HepG2 (cell line): Measurements from ENCODE around the gene PTPRC. TPM values are rescaled to one million over a fixed set of nuclear protein-coding genes. Genes with fewer than 3 reads are reported as not detected.

Source experiments
- ATAC-seq: fragments of 200-7000 bp; cut with Tn5 transposase; 3 replicates; pipeline ENCODE4 v1.9.1; 2020; ENCODE audit warnings: mild to moderate bottlenecking, moderate library complexity
- BruUV-seq: library from RNA; stranded (reverse); fragments of 400-500 nt; replicated peaks from 2 replicates; lab custom pipeline; 2021; lab: Mats Ljungman, UMichigan
- CTCF ChIA-PET: fragments of 300-600 bp; formaldehyde crosslinking; extraction: SDS; loops from one replicate; lab custom pipeline; 2021; ENCODE audit warnings: low total read pairs, inconsistent platforms, low intra/inter-chr PET ratio; lab: Yijun Ruan, JAX
- POLR2A ChIA-PET: fragments of 350-600 bp; sonication (Branson Sonifier 250); formaldehyde crosslinking; loops from one replicate; lab custom pipeline; 2020; ENCODE audit warnings: antibody characterized with exemption, inconsistent platforms; lab: Yijun Ruan, JAX
- DNase-seq: peaks from one replicate; pipeline ENCODE4 v3.0.0-alpha.2; 2015; ENCODE audit warnings: low spot score
- FAIRE-seq: peaks from 3 replicates; lab custom pipeline; 2011; peaks lifted over from hg19 to GRCh38; lab: Jason Lieb, UNC
- H2AFZ ChIP-seq: one replicate; pipeline ENCODE4 v1.6.1; 2011; ENCODE audit warnings: low read length, inconsistent platforms
- H3K27ac ChIP-seq: fragments of 300-600 bp; 3 replicates; pipeline ENCODE4 v1.8.0; 2011; ENCODE audit warnings: mixed run types, mild to moderate bottlenecking, mixed read lengths, low read length, inconsistent platforms; ENCODE audit not compliant: insufficient read depth; ENCODE audit errors: extremely low read length
- H3K27me3 ChIP-seq, 2 experiments: fragments of 200-600 bp in 1 of 2; 2 replicates in 1 of 2; 3 replicates in 1 of 2; pipeline versions ENCODE4 v1.6.0 to v1.8.0; 2011; ENCODE audit warnings: low read length in 2 of 2, mild to moderate bottlenecking in 2 of 2, moderate library complexity in 2 of 2, inconsistent platforms in 1 of 2; ENCODE audit not compliant: insufficient read depth in 2 of 2, control insufficient read depth in 1 of 2
- H3K36me3 ChIP-seq, 2 experiments: fragments of 200-600 bp in 1 of 2; replicated peaks in 1 of 2; 2 replicates in 1 of 2; 3 replicates in 1 of 2; pipeline versions ENCODE4 v1.5.1 to v1.8.0; 2011; ENCODE audit warnings: low read length in 2 of 2, inconsistent platforms in 1 of 2; ENCODE audit not compliant: insufficient read depth in 2 of 2, control insufficient read depth in 1 of 2
- H3K4me1 ChIP-seq: 2 replicates; pipeline ENCODE4 v1.5.1; 2012; ENCODE audit warnings: low read length, inconsistent platforms; ENCODE audit not compliant: insufficient read depth
- H3K4me2 ChIP-seq: 2 replicates; pipeline ENCODE4 v1.6.0; 2011; ENCODE audit warnings: low read depth, low read length, inconsistent platforms
- H3K4me3 ChIP-seq, 3 experiments: fragments of 200-600 bp in 1 of 3; sonication (generic), shearing (Covaris generic) in 1 of 3; replicated peaks in 1 of 3; 2 replicates each; pipeline ENCODE4 v1.5.1; 2011 to 2016; ENCODE audit warnings: low read length in 3 of 3, inconsistent platforms in 2 of 3, low read depth in 2 of 3, mild to moderate bottlenecking in 2 of 3, control low read depth in 1 of 3, mixed read lengths in 1 of 3; ENCODE audit not compliant: insufficient read depth in 1 of 3
- H3K79me2 ChIP-seq: one replicate; pipeline ENCODE4 v1.6.1; 2011; ENCODE audit warnings: low read length, inconsistent platforms; ENCODE audit not compliant: insufficient read depth
- H3K9ac ChIP-seq: 2 replicates; pipeline ENCODE4 v1.6.0; 2011; ENCODE audit warnings: mild to moderate bottlenecking, low read depth, low read length, inconsistent platforms; ENCODE audit not compliant: insufficient read depth
- H3K9me3 ChIP-seq: 2 replicates; pipeline ENCODE4 v1.5.1; 2012; ENCODE audit warnings: mild to moderate bottlenecking, low read length
- H4K20me1 ChIP-seq: 2 replicates; pipeline ENCODE4 v1.6.0; 2011; ENCODE audit warnings: inconsistent platforms, mild to moderate bottlenecking, low read length, moderate library complexity; ENCODE audit not compliant: insufficient read depth
- ARID2 ChIP-seq: sonication (generic); formaldehyde crosslinking; IDR thresholded peaks from 2 replicates; pipeline ENCODE4 v1.8.1; 2022; ENCODE audit warnings: mild to moderate bottlenecking, missing genetic modification reagents, borderline replicate concordance
- ATAD3A ChIP-seq: sonication (generic); formaldehyde crosslinking; IDR thresholded peaks from 2 replicates; pipeline ENCODE4 v1.4.0; 2020; ENCODE audit warnings: missing genetic modification reagents
- GATA4 ChIP-seq: sonication (generic); IDR thresholded peaks from 2 replicates; pipeline ENCODE4 v1.6.1; 2016; ENCODE audit warnings: antibody characterized with exemption, low read depth, borderline replicate concordance
- HOXA9 ChIP-seq: sonication (generic); formaldehyde crosslinking; IDR thresholded peaks from 2 replicates; pipeline ENCODE4 v1.8.1; 2022; ENCODE audit warnings: missing genetic modification reagents, mild to moderate bottlenecking, moderate library complexity, borderline replicate concordance
- ZFAT ChIP-seq: sonication (generic); formaldehyde crosslinking; conservative IDR thresholded peaks from 2 replicates; pipeline ENCODE4 v1.8.1; 2023; ENCODE audit warnings: missing genetic modification reagents, inconsistent platforms
- ZNF205 ChIP-seq: IDR thresholded peaks from 2 replicates; pipeline ENCODE4 v1.6.1; 2018; ENCODE audit warnings: missing biosample characterization, missing genetic modification reagents
- ZNF672 ChIP-seq: sonication (generic); formaldehyde crosslinking; IDR thresholded peaks from 2 replicates; pipeline ENCODE4 v1.8.1; 2022; ENCODE audit warnings: missing genetic modification reagents
- ZNF737 ChIP-seq: sonication (generic); formaldehyde crosslinking; IDR thresholded peaks from 2 replicates; pipeline ENCODE4 v1.5.0; 2020; ENCODE audit warnings: missing genetic modification reagents, mild to moderate bottlenecking, borderline replicate concordance
- WGBS: methylation state at CpG from one replicate; pipeline ENCODE4 v1.1.6; 2017; ENCODE audit warnings: low lambda C conversion rate; 5-methylcytosine and 5-hydroxymethylcytosine counted together
- in situ Hi-C: cut with HindIII; loops from 2 replicates; pipeline ENCODE4 v1.10.0; 2017; ENCODE audit warnings: low pct_unique_long_range_greater_than_20kb; ENCODE audit not compliant: extremely low pct_ligation_motif_present
- intact Hi-C: fragments of 100-400 bp; cut with micrococcal nuclease; formaldehyde crosslinking; loops from one replicate; pipeline ENCODE4 v1.10.0; 2022; ENCODE audit not compliant: unreplicated experiment
- polyA plus RNA-seq, 8 experiments: library from polyadenylated mRNA; depleted of rRNA in 3 of 8; stranded (reverse) in 7 of 8; unstranded in 1 of 8; fragments of >200 nt; fragmentation: Illumina TruSeq in 4 of 8; extraction: Trizol in 4 of 8; gene quantifications; 2 replicates each; pipeline versions ENCODE4 v1.2.1 to v1.2.3, GENCODE V29; 2011 to 2016; ENCODE audit warnings: low read depth in 4 of 8, missing spikeins in 1 of 8, mixed read lengths in 1 of 8; ENCODE audit not compliant: insufficient read depth in 1 of 8
- total RNA-seq, 5 experiments: library from RNA; depleted of rRNA; stranded (reverse); fragments of >200 nt; fragmentation: Illumina TruSeq; extraction: Trizol; gene quantifications; 2 replicates each; pipeline ENCODE4 v1.2.3, GENCODE V29; 2016; ENCODE audit warnings: low read depth in 1 of 5
- TF ChIP-seq, protein P1 (sequence below): sonication (generic); formaldehyde crosslinking; IDR thresholded peaks from 2 replicates; pipeline ENCODE4 v1.5.0; 2020; ENCODE audit warnings: missing genetic modification reagents
- TF ChIP-seq, protein P2 (sequence below): sonication (generic); formaldehyde crosslinking; IDR thresholded peaks from 2 replicates; pipeline ENCODE4 v1.8.0; 2023; ENCODE audit warnings: mild to moderate bottlenecking, missing genetic modification reagents
- TF ChIP-seq, protein P3 (sequence below): sonication (generic); formaldehyde crosslinking; IDR thresholded peaks from 2 replicates; pipeline ENCODE4 v1.4.0; 2020; ENCODE audit warnings: mild to moderate bottlenecking, missing genetic modification reagents
- TF ChIP-seq, protein P4 (sequence below): sonication (generic); formaldehyde crosslinking; IDR thresholded peaks from 2 replicates; pipeline ENCODE4 v1.5.0; 2020; ENCODE audit warnings: mild to moderate bottlenecking, missing genetic modification reagents, borderline replicate concordance

The PTPRC gene
- total and polyA plus RNA-seq, 2 of the 13 experiments (the other 11 are each of a cell fraction or from before 2014, with no cell fraction given): not detected

DNA sequence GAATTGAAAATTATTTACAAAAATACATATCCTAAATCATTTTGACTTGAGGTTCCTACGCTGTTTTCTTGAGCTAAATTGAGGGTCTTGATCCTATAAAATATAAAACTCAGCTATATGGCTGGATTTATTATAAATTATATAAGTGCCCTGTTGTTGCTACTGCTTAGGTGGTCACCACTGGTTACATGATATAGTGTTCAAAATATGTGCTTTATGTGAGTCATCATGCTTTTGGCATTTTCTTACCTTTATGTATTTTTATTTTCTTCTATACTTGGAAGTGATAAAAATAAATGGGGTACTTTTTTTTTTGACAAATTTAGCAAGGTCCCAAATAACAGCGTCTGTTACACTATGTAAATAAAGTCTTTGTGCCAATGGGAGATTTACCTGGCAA lies 31.1 kb upstream of the PTPRC start:
- no peak for DNase-seq
- Histone ChIP-seq H3K9me3 (no peaks in the 10 kb centered on the region), H3K9ac (no peak overlapping the region), H3K4me3 (no peak overlapping the region), H3K27me3 (no peaks in the 10 kb centered on the region; a peak in 1 of 5 replicates), H3K4me2 (no peak overlapping the region), H4K20me1 (no peaks in the 10 kb centered on the region), H3K4me1 (no peaks in the 10 kb centered on the region), H3K36me3 (no peaks in the 10 kb centered on the region), H3K27ac (no peak overlapping the region), H3K79me2 (no peaks in the 10 kb centered on the region), H2AFZ (no peak overlapping the region)
- in situ Hi-C loops: no loop called here
- no TSS peak for BruUV-seq
- ChIA-PET POLR2A (no interaction called here), CTCF (no interaction called here)
- no peak for FAIRE-seq
- no peak for ATAC-seq
- TF ChIP-seq ZNF672 (CRISPR knock-in tag) (no peak), HOXA9 (no peak), ZNF737 (no peak), ATAD3A (no peak), ARID2 (CRISPR knock-in tag) (no peak), ZNF205 (CRISPR knock-in tag) (no peak), ZFAT (CRISPR knock-in tag) (no peak), GATA4 (no peak)
- TF ChIP-seq, protein P1, sequence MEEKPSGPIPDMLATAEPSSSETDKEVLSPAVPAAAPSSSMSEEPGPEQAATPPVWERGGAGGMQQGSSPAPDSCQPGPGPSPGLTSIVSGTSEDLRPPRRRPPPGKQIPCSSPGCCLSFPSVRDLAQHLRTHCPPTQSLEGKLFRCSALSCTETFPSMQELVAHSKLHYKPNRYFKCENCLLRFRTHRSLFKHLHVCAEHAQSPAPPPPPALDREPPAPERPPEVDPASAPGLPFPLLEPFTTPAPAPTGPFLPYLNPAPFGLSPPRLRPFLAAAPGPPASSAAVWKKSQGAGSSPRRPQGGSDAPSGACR (CRISPR knock-in tag): no peak
- TF ChIP-seq, protein P2, sequence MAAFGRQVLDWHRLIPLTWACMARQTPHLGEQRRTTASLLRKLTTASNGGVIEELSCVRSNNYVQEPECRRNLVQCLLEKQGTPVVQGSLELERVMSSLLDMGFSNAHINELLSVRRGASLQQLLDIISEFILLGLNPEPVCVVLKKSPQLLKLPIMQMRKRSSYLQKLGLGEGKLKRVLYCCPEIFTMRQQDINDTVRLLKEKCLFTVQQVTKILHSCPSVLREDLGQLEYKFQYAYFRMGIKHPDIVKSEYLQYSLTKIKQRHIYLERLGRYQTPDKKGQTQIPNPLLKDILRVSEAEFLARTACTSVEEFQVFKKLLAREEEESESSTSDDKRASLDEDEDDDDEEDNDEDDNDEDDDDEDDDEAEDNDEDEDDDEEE: no peak
- TF ChIP-seq, protein P3, sequence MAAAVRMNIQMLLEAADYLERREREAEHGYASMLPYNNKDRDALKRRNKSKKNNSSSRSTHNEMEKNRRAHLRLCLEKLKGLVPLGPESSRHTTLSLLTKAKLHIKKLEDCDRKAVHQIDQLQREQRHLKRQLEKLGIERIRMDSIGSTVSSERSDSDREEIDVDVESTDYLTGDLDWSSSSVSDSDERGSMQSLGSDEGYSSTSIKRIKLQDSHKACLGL: no peak
- TF ChIP-seq, protein P4, sequence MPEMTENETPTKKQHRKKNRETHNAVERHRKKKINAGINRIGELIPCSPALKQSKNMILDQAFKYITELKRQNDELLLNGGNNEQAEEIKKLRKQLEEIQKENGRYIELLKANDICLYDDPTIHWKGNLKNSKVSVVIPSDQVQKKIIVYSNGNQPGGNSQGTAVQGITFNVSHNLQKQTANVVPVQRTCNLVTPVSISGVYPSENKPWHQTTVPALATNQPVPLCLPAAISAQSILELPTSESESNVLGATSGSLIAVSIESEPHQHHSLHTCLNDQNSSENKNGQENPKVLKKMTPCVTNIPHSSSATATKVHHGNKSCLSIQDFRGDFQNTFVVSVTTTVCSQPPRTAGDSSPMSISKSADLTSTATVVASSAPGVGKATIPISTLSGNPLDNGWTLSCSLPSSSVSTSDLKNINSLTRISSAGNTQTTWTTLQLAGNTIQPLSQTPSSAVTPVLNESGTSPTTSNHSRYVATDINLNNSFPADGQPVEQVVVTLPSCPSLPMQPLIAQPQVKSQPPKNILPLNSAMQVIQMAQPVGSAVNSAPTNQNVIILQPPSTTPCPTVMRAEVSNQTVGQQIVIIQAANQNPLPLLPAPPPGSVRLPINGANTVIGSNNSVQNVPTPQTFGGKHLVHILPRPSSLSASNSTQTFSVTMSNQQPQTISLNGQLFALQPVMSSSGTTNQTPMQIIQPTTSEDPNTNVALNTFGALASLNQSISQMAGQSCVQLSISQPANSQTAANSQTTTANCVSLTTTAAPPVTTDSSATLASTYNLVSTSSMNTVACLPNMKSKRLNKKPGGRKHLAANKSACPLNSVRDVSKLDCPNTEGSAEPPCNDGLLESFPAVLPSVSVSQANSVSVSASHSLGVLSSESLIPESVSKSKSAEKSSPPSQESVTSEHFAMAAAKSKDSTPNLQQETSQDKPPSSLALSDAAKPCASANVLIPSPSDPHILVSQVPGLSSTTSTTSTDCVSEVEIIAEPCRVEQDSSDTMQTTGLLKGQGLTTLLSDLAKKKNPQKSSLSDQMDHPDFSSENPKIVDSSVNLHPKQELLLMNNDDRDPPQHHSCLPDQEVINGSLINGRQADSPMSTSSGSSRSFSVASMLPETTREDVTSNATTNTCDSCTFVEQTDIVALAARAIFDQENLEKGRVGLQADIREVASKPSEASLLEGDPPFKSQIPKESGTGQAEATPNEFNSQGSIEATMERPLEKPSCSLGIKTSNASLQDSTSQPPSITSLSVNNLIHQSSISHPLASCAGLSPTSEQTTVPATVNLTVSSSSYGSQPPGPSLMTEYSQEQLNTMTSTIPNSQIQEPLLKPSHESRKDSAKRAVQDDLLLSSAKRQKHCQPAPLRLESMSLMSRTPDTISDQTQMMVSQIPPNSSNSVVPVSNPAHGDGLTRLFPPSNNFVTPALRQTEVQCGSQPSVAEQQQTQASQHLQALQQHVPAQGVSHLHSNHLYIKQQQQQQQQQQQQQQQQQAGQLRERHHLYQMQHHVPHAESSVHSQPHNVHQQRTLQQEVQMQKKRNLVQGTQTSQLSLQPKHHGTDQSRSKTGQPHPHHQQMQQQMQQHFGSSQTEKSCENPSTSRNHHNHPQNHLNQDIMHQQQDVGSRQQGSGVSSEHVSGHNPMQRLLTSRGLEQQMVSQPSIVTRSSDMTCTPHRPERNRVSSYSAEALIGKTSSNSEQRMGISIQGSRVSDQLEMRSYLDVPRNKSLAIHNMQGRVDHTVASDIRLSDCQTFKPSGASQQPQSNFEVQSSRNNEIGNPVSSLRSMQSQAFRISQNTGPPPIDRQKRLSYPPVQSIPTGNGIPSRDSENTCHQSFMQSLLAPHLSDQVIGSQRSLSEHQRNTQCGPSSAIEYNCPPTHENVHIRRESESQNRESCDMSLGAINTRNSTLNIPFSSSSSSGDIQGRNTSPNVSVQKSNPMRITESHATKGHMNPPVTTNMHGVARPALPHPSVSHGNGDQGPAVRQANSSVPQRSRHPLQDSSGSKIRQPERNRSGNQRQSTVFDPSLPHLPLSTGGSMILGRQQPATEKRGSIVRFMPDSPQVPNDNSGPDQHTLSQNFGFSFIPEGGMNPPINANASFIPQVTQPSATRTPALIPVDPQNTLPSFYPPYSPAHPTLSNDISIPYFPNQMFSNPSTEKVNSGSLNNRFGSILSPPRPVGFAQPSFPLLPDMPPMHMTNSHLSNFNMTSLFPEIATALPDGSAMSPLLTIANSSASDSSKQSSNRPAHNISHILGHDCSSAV (CRISPR knock-in tag): no peak
- intact Hi-C loops: no loop called here
- 10% methylated on average over 2 of the region's 2 CpGs for WGBS
